Stimulated activated CD8-positive, alpha-beta memory T cell treated with anti-CD3 and anti-CD28 coated beads, Interleukin-4, amount 100 ng/mL, for 24 hours (primary cell): ENCODE data around the gene CDC27.
"Not testable (repeated sequence)": the region's sequence is repeated elsewhere in the genome, so short reads cannot be mapped to it uniquely, and the experiment has no call there.

Source experiments
- DNase-seq: peaks from one replicate; pipeline ENCODE4 v3.0.0-alpha.2; 2020; ENCODE audit warnings: low read depth

The CDC27 gene

GRCh38 chr17:47219621-47220475 lies 30.8 kb upstream of the CDC27 start:
- DNase-seq = no peak

GRCh38 chr17:47218896-47219430 lies 29.9 kb upstream of the CDC27 start:
- DNase-seq = no peak

GRCh38 chr17:47217279-47217678 lies 28.2 kb upstream of the CDC27 start:
- DNase-seq = not testable (repeated sequence)

GRCh38 chr17:47216821-47217220 lies 27.7 kb upstream of the CDC27 start:
- DNase-seq = not testable (repeated sequence)

GRCh38 chr17:47214931-47215330 lies 25.8 kb upstream of the CDC27 start:
- DNase-seq = no peak

- no peak for DNase-seq
Measured at GRCh38 chr17:47213540-47213939, 24.4 kb upstream of the CDC27 start.

- no peak for DNase-seq
Measured at GRCh38 chr17:47212458-47212857, 23.4 kb upstream of the CDC27 start.

- DNase-seq = no peak
Measured at GRCh38 chr17:47210779-47211178, 21.7 kb upstream of the CDC27 start.

- no peak for DNase-seq
Measured at GRCh38 chr17:47210105-47210504, 21.0 kb upstream of the CDC27 start.

- no peak for DNase-seq
Measured at GRCh38 chr17:47209499-47209898, 20.4 kb upstream of the CDC27 start.

GRCh38 chr17:47208744-47209488 lies 19.8 kb upstream of the CDC27 start, which contains the start of gene MYL4:
Gene MYL4 (plus strand): TSS chr17:47209348. CDS start chr17:47209423, 75 bp downstream.
- no peak for DNase-seq

- DNase-seq = no peak
Measured at GRCh38 chr17:47207143-47208067, 18.3 kb upstream of the CDC27 start.

GRCh38 chr17:47205419-47205963 lies 16.4 kb upstream of the CDC27 start:
- DNase-seq = peak; percentile 26

- DNase-seq = no peak
Measured at GRCh38 chr17:47204722-47205418, 15.8 kb upstream of the CDC27 start.

GRCh38 chr17:47203984-47204721 lies 15.1 kb upstream of the CDC27 start:
- DNase-seq = peak; percentile 20

- DNase-seq = no peak
Measured at GRCh38 chr17:47201166-47201565, 12.1 kb upstream of the CDC27 start.

GRCh38 chr17:47200325-47200664 lies 11.2 kb upstream of the CDC27 start:
- no peak for DNase-seq

- no peak for DNase-seq
Measured at GRCh38 chr17:47199627-47200324, 10.7 kb upstream of the CDC27 start.

GRCh38 chr17:47197821-47198220 lies 8.7 kb upstream of the CDC27 start:
- DNase-seq = no peak
